Measurements from ENCODE around the gene CDK11B. TPM values are rescaled to one million over a fixed set of nuclear protein-coding genes. Genes with fewer than 3 reads are reported as not detected.
A peak's percentile ranks its signal among the peaks of the same experiment; 100 is the strongest.

Gene CDK11B
- total RNA-seq, 1 donor from 2014 or later: 26.5 TPM

DNA sequence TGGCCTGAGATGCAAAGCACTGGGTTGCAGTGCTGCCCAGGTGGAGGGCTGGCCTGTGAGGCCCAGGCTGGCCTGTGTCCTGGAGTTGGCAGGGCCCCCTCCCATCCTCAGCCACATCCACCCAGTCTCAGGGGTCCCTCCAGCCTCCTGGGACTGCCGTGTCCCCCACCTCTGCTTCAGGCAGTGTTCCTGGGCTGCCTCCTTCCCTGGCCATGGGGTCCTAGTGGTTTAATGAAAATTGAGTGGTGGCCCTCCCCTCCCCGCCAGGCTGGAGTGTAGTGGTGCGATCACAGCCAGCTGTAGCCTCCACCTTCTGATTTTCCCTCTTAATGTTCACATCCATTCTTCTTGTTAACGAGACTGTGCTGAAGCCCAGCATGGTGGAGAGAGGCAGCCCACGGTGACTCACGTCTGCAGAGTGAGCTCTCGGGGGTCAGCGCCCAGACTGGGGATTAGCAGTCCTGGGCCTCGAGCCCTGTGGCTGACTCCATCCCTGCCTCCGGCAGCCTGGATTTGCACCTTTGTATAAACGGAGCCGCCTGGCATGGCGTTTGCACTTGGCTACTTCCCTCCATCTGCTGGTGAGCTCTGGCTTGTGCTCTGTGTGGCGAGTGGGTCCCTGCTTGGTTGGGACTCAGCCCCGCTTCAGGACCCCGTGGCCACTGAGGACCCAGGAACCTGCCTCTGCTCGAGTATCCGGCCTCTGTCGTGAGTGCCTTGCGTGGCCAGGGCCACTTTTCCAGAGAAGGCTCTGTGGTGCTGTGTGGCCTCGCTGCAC, 36.6 kb downstream of the CDK11B start:
- TF ChIP-seq, protein P1, sequence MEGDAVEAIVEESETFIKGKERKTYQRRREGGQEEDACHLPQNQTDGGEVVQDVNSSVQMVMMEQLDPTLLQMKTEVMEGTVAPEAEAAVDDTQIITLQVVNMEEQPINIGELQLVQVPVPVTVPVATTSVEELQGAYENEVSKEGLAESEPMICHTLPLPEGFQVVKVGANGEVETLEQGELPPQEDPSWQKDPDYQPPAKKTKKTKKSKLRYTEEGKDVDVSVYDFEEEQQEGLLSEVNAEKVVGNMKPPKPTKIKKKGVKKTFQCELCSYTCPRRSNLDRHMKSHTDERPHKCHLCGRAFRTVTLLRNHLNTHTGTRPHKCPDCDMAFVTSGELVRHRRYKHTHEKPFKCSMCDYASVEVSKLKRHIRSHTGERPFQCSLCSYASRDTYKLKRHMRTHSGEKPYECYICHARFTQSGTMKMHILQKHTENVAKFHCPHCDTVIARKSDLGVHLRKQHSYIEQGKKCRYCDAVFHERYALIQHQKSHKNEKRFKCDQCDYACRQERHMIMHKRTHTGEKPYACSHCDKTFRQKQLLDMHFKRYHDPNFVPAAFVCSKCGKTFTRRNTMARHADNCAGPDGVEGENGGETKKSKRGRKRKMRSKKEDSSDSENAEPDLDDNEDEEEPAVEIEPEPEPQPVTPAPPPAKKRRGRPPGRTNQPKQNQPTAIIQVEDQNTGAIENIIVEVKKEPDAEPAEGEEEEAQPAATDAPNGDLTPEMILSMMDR (conservative IDR thresholded peaks at IDR 0.05): no peak
- Mint-ChIP-seq H3K9me3 (no peaks in the 10 kb centered on the region), H3K36me3 (no peaks in the 10 kb centered on the region), H3K4me3 (peak overlapping the region; percentile 45), H3K27ac (no peak overlapping the region), H3K4me1 (ENCODE audit: unreplicated experiment) (no peaks in the 10 kb centered on the region), H3K27me3 (no peaks in the 10 kb centered on the region)
- DNase-seq (ENCODE audit: extremely low spot score, unreplicated experiment): no peak

DNA sequence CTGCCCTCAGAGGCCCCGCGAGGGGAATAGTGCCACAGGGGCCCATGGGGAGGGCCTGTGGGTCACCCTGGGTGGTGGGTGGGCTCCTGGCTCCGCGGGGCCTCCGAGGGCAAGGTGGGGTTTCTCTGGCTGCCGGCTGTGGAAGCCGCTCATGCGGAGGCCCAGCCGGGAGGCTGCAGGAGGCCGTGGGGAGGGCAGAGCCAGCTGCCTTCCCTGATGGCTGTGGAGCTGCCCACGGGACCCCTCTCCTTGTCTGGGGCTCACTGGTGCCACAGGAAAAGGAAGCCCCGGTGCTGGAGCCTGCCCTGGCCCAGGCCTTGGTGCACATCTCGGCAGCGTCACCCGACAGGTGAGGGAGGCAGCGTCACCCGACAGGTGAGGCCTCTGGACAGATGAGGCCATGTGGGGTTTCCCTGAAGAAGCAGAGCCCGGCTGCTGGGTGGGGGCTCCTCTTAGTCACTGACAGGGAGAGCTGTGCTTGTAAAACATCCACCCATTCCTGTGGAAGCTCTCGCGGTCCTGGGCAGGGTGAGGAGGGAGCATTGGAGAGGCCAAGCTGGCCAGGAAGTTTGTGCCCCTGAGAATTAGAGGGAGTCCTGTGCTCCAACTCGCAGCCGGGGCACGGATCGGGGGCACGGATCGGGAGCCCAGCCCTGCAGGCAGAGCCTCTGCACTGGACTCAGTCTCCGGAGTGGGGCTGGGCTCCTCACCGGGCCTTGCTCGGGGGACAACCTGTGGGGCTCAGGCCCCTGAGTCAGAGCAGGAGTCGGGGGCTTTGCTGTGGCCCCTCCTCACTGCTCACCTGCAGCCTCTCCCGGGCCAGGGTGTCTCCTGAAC, 37.4 kb downstream of the CDK11B start:
- Mint-ChIP-seq H3K4me3 (no peak overlapping the region), H3K4me1 (ENCODE audit: unreplicated experiment) (no peaks in the 10 kb centered on the region), H3K36me3 (no peaks in the 10 kb centered on the region), H3K27ac (no peak overlapping the region), H3K9me3 (no peaks in the 10 kb centered on the region), H3K27me3 (no peaks in the 10 kb centered on the region)
- TF ChIP-seq, protein P1 (conservative IDR thresholded peaks at IDR 0.05): no peak
- DNase-seq (ENCODE audit: extremely low spot score, unreplicated experiment): no peak

DNA sequence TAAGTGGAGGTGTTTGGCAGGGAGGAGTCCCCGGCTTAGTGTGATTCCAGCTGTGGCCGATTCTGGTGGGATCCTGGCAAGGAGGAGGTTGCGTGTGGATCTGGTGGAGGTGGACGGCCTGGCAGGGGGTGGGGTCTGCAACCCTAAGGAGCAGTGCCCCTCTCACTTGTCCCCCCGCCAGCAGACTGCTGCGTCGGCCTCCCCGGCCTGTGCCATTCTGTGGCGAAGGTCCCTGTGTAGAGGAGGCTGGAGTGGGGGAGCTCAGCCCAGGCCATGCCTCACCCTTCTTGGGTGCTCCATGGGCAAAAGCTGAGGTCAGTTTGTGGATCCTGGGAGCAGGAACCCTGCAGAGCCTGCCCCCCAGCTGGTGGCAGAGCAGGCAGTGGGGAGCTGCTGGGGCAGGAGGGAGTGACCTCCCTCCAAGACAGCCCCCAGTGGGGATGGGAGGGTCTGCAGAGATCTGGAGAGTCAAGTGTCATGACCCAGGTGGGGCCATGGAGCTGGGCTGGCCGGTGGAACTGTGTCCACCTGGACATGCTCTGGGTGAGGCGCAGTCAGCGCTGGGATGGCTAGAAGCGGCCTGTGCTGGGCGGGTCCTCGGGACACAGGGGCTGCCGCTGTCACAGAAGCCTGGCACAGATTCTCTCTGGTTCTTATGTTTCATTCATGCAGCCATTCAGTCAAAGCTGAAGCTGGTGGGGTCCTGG, 38.2 kb downstream of the CDK11B start:
- TF ChIP-seq, protein P1 (conservative IDR thresholded peaks at IDR 0.05): no peak
- Mint-ChIP-seq H3K27ac (no peak overlapping the region), H3K4me3 (no peak overlapping the region), H3K9me3 (no peaks in the 10 kb centered on the region), H3K36me3 (no peaks in the 10 kb centered on the region), H3K27me3 (no peaks in the 10 kb centered on the region), H3K4me1 (ENCODE audit: unreplicated experiment) (no peaks in the 10 kb centered on the region)
- no peak for DNase-seq (ENCODE audit: extremely low spot score, unreplicated experiment)

DNA sequence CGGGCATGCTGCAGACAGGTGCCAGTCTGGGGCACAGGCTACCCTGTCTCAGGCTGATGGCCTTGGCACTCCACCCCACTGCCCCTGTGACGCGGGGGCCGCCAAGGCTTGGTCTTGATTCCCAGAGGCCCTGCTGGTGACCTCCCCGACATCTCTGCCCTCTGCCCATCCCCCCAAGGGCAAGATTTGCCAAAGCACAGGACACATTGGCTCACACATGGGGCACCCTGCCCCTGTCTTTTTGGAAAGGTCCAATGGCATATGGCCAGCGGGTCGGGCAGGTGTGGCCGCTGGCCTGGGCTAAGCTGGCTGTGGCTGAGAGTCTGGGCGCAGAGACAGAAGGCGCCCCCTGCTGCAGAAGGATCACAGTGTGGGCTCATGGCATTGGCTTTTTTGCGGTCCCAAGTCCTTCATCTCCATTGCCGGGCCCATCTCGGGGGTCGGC, 38.9 kb downstream of the CDK11B start:
- TF ChIP-seq, protein P1 (conservative IDR thresholded peaks at IDR 0.05): peak; percentile 27
- no peak overlapping the region for H3K4me3 Mint-ChIP-seq
- DNase-seq (ENCODE audit: extremely low spot score, unreplicated experiment): no peak
- H3K27ac Mint-ChIP-seq: no peak overlapping the region
- H3K27me3 Mint-ChIP-seq: no peaks in the 10 kb centered on the region
- H3K4me1 Mint-ChIP-seq (ENCODE audit: unreplicated experiment): no peaks in the 10 kb centered on the region
- H3K9me3 Mint-ChIP-seq: no peaks in the 10 kb centered on the region
- no peaks in the 10 kb centered on the region for H3K36me3 Mint-ChIP-seq

DNA sequence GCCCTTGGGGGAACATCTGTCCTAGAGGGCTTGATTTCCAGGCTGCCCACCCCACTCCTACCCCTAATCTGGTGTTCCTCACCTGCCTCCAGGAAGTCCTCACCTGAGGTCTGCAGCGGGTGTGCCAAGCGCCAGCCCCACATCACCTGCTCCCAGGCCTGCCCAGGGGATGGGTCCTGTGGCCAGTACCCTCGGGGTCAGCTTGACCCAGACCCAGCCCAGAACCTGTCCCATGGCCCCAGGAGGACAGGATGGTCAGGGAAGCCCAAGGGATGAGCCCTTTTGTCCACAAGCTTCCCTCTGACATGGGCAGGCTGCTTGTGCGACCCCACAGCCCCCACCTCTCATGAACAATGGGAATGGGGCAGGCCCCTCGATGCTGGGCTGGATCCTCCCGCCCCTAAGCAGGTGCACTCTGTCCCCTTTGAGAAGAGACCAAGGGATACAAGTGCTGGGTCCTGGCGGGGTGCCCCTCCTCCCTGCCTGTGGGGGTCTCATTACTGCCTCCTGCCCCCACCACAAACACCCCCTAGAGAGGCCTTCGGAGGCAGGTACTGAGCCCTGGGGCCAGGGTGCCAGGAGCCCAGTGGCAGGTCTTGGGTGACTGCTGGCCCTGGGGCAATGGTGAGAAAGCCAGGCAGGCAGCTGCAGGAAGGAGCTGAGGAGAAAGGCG, 40.3 kb downstream of the CDK11B start:
- DNase-seq (ENCODE audit: extremely low spot score, unreplicated experiment): no peak
- Mint-ChIP-seq H3K27ac (no peak overlapping the region), H3K4me3 (no peak overlapping the region), H3K36me3 (no peaks in the 10 kb centered on the region), H3K27me3 (no peaks in the 10 kb centered on the region), H3K9me3 (no peaks in the 10 kb centered on the region), H3K4me1 (ENCODE audit: unreplicated experiment) (peaks cover 12% of the 10 kb centered on the region)
- TF ChIP-seq, protein P1 (conservative IDR thresholded peaks at IDR 0.05): no peak
